H9 (cell line): Measurements from ENCODE around the gene BLVRB. TPM values are rescaled to one million over a fixed set of nuclear protein-coding genes. Genes with fewer than 3 reads are reported as not detected.

Source experiments
- DNase-seq: peaks from one replicate; pipeline ENCODE4 v3.0.0-alpha.2; 2017
- H2AFZ ChIP-seq: one replicate; pipeline ENCODE4 v1.6.1; 2013; ENCODE audit warnings: mild to moderate bottlenecking, low read length, control low read depth, moderate library complexity
- H2AK5ac ChIP-seq: 2 replicates; pipeline ENCODE4 v1.6.1; 2013; ENCODE audit warnings: low read length, control low read depth, mixed read lengths; ENCODE audit not compliant: insufficient read length
- H2BK120ac ChIP-seq: one replicate; pipeline ENCODE4 v1.6.1; 2013; ENCODE audit warnings: low read depth, mild to moderate bottlenecking, low read length, control low read depth, inconsistent platforms; ENCODE audit not compliant: poor library complexity, severe bottlenecking
- H2BK12ac ChIP-seq: 2 replicates; pipeline ENCODE4 v1.6.1; 2013; ENCODE audit warnings: low read length, control low read depth, mixed read lengths, low read depth; ENCODE audit not compliant: insufficient read length
- H2BK15ac ChIP-seq: 2 replicates; pipeline ENCODE4 v1.6.1; 2013; ENCODE audit warnings: low read depth, low read length, control low read depth
- H2BK20ac ChIP-seq: one replicate; pipeline ENCODE4 v1.6.1; 2013; ENCODE audit warnings: low read depth, mild to moderate bottlenecking, low read length, control low read depth, inconsistent platforms; ENCODE audit not compliant: poor library complexity, severe bottlenecking
- H2BK5ac ChIP-seq: 2 replicates; pipeline ENCODE4 v1.6.1; 2013; ENCODE audit warnings: low read length, control low read depth, mixed read lengths; ENCODE audit not compliant: insufficient read length
- H3K14ac ChIP-seq: 2 replicates; pipeline ENCODE4 v1.6.1; 2013; ENCODE audit warnings: low read length, control low read depth; ENCODE audit not compliant: insufficient read depth
- H3K18ac ChIP-seq: 2 replicates; pipeline ENCODE4 v1.6.1; 2013; ENCODE audit warnings: low read depth, mild to moderate bottlenecking, mixed read lengths, low read length, control low read depth; ENCODE audit not compliant: insufficient read length
- H3K23ac ChIP-seq: 2 replicates; pipeline ENCODE4 v1.6.1; 2013; ENCODE audit warnings: low read length, control low read depth, mixed read lengths, low read depth; ENCODE audit not compliant: insufficient read length
- H3K23me2 ChIP-seq: 2 replicates; pipeline ENCODE4 v1.6.1; 2013; ENCODE audit warnings: low read depth, mild to moderate bottlenecking, mixed read lengths, low read length, control low read depth; ENCODE audit not compliant: insufficient read length, poor library complexity, severe bottlenecking
- H3K27ac ChIP-seq: 2 replicates; pipeline ENCODE4 v1.5.1; 2013; ENCODE audit warnings: low read length, control low read depth, mixed read lengths, low read depth; ENCODE audit not compliant: insufficient read length
- H3K27me3 ChIP-seq: 2 replicates; pipeline ENCODE4 v1.6.1; 2013; ENCODE audit warnings: low read length, control low read depth, inconsistent platforms; ENCODE audit not compliant: insufficient read depth
- H3K4ac ChIP-seq: 2 replicates; pipeline ENCODE4 v1.6.1; 2013; ENCODE audit warnings: low read depth, mild to moderate bottlenecking, control low read depth, inconsistent platforms, low read length, moderate library complexity
- H3K4me1 ChIP-seq: 2 replicates; pipeline ENCODE4 v1.6.1; 2013; ENCODE audit warnings: low read length, control low read depth, inconsistent platforms; ENCODE audit not compliant: insufficient read depth
- H3K4me2 ChIP-seq: 2 replicates; pipeline ENCODE4 v1.6.1; 2013; ENCODE audit warnings: low read length, control low read depth, mixed read lengths; ENCODE audit not compliant: insufficient read length, insufficient read depth
- H3K56ac ChIP-seq: 2 replicates; pipeline ENCODE4 v1.6.1; 2013; ENCODE audit warnings: low read depth, mild to moderate bottlenecking, mixed read lengths, low read length, control low read depth; ENCODE audit not compliant: insufficient read length
- H3K79me1 ChIP-seq: 2 replicates; pipeline ENCODE4 v1.6.1; 2013; ENCODE audit warnings: low read depth, mild to moderate bottlenecking, moderate library complexity, low read length, control low read depth, inconsistent platforms; ENCODE audit not compliant: insufficient read depth, poor library complexity, severe bottlenecking
- H3K79me2 ChIP-seq: 2 replicates; pipeline ENCODE4 v1.6.1; 2013; ENCODE audit warnings: low read length, control low read depth, inconsistent platforms; ENCODE audit not compliant: insufficient read depth
- H3K9ac ChIP-seq: 2 replicates; pipeline ENCODE4 v1.6.1; 2013; ENCODE audit warnings: low read length, control low read depth, mixed read lengths; ENCODE audit not compliant: insufficient read length; ENCODE audit errors: extremely low read depth
- H3K9me3 ChIP-seq: one replicate; pipeline ENCODE4 v1.6.1; 2013; ENCODE audit warnings: low read depth, low read length, inconsistent platforms; ENCODE audit not compliant: control insufficient read depth
- H3T11ph ChIP-seq: one replicate; pipeline ENCODE4 v1.6.1; 2013; ENCODE audit warnings: mild to moderate bottlenecking, low read length, control low read depth, inconsistent platforms
- H4K20me1 ChIP-seq: one replicate; pipeline ENCODE4 v1.6.1; 2013; ENCODE audit not compliant: control insufficient read depth, insufficient read length, insufficient read depth
- H4K5ac ChIP-seq: 2 replicates; pipeline ENCODE4 v1.6.1; 2013; ENCODE audit warnings: low read depth, mild to moderate bottlenecking, mixed read lengths, low read length, control low read depth; ENCODE audit not compliant: insufficient read length
- H4K8ac ChIP-seq: replicated peaks from 2 replicates; pipeline ENCODE4 v1.6.1; 2013; ENCODE audit warnings: low read length, control low read depth, mixed read lengths, low read depth; ENCODE audit not compliant: insufficient read length
- H4K91ac ChIP-seq: 2 replicates; pipeline ENCODE4 v1.6.1; 2013; ENCODE audit warnings: low read depth, mild to moderate bottlenecking, moderate library complexity, mixed read lengths, low read length, control low read depth; ENCODE audit not compliant: insufficient read length
- H3K27ac Mint-ChIP-seq, 3 experiments: 2 replicates in 2 of 3; 3 replicates in 1 of 3; pipeline ENCODE4 v1.8.0; 2020 to 2021; ENCODE audit warnings: mixed read lengths in 3 of 3, mild to moderate bottlenecking in 1 of 3, moderate library complexity in 1 of 3
- H3K27me3 Mint-ChIP-seq: 2 replicates; pipeline ENCODE4 v1.8.0; 2021; ENCODE audit warnings: low read depth, mild to moderate bottlenecking, moderate library complexity, mixed read lengths
- H3K36me3 Mint-ChIP-seq, 3 experiments: 2 replicates in 2 of 3; 3 replicates in 1 of 3; pipeline ENCODE4 v1.8.0; 2020 to 2021; ENCODE audit warnings: low read depth in 3 of 3, mixed read lengths in 3 of 3; ENCODE audit not compliant: insufficient read depth in 1 of 3
- H3K4me1 Mint-ChIP-seq, 2 experiments: 2 replicates each; pipeline ENCODE4 v1.8.0; 2020; ENCODE audit warnings: mixed read lengths in 2 of 2
- H3K4me3 Mint-ChIP-seq, 2 experiments: 2 replicates in 1 of 2; 3 replicates in 1 of 2; pipeline ENCODE4 v1.8.0; 2020 to 2021; ENCODE audit warnings: mild to moderate bottlenecking in 2 of 2, mixed read lengths in 2 of 2, moderate library complexity in 1 of 2
- H3K9me3 Mint-ChIP-seq, 2 experiments: 2 replicates in 1 of 2; 3 replicates in 1 of 2; pipeline ENCODE4 v1.8.0; 2020; ENCODE audit warnings: mild to moderate bottlenecking in 2 of 2, mixed read lengths in 2 of 2, moderate library complexity in 1 of 2
- WGBS: extraction: QIAGEN DNeasy Blood & Tissue Kit; methylation state at CpG from one replicate; pipeline ENCODE4 v1.1.7; 2013; ENCODE audit warnings: missing lambda C conversion rate, low lambda C conversion rate, mixed read lengths; ENCODE audit not compliant: insufficient read length; ENCODE audit errors: extremely low coverage; 5-methylcytosine and 5-hydroxymethylcytosine counted together
- total RNA-seq: library from RNA; stranded (reverse); gene quantifications from 2 replicates; pipeline ENCODE4 v1.2.1, GENCODE V29; 2021
- TF ChIP-seq, protein P1 (sequence below): fragments of 200-600 bp; sonication (generic); conservative IDR thresholded peaks from 3 replicates; pipeline ENCODE4 v1.8.0; 2021; ENCODE audit warnings: antibody characterized with exemption, mild to moderate bottlenecking

BLVRB gene
- total RNA-seq, 1 experiment from 2014 or later = 27.9 TPM

GRCh38 chr19:40507892-40508291 lies 42.3 kb upstream of the BLVRB start:
- no peak overlapping the region for H3K4me2 ChIP-seq
- H3K18ac ChIP-seq = no peak overlapping the region
- H3K4ac ChIP-seq = no peak overlapping the region
- H3K14ac ChIP-seq = no peak overlapping the region
- WGBS = no CpG with 5 or more reads among the region's 2 CpGs
- H2BK12ac ChIP-seq = no peak overlapping the region
- H3K27ac Mint-ChIP-seq = no peak overlapping the region
- no peaks in the 10 kb centered on the region for H3K36me3 Mint-ChIP-seq
- peaks cover 3 to 4% of the 10 kb centered on the region in 2 experiments; a peak in 2 of 5 replicates for H3K9me3 Mint-ChIP-seq
- H3K56ac ChIP-seq = no peak overlapping the region
- no peaks in the 10 kb centered on the region for H3K23me2 ChIP-seq
- peaks cover 3 to 7% of the 10 kb centered on the region in 2 experiments; a peak in 2 of 4 replicates for H3K4me1 Mint-ChIP-seq
- H2BK15ac ChIP-seq = no peak overlapping the region
- H2AFZ ChIP-seq = no peak overlapping the region
- H2AK5ac ChIP-seq = no peak overlapping the region
- no peak overlapping the region for H4K5ac ChIP-seq
- TF ChIP-seq, protein P1, sequence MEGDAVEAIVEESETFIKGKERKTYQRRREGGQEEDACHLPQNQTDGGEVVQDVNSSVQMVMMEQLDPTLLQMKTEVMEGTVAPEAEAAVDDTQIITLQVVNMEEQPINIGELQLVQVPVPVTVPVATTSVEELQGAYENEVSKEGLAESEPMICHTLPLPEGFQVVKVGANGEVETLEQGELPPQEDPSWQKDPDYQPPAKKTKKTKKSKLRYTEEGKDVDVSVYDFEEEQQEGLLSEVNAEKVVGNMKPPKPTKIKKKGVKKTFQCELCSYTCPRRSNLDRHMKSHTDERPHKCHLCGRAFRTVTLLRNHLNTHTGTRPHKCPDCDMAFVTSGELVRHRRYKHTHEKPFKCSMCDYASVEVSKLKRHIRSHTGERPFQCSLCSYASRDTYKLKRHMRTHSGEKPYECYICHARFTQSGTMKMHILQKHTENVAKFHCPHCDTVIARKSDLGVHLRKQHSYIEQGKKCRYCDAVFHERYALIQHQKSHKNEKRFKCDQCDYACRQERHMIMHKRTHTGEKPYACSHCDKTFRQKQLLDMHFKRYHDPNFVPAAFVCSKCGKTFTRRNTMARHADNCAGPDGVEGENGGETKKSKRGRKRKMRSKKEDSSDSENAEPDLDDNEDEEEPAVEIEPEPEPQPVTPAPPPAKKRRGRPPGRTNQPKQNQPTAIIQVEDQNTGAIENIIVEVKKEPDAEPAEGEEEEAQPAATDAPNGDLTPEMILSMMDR = no peak
- H3K9me3 ChIP-seq = no peaks in the 10 kb centered on the region
- peaks cover 13% of the 10 kb centered on the region; the same call in 1 of the 2 replicates for H3K27me3 ChIP-seq
- H3K9ac ChIP-seq = no peak overlapping the region
- H2BK120ac ChIP-seq = no peak overlapping the region
- H4K20me1 ChIP-seq = no peaks in the 10 kb centered on the region
- H4K8ac ChIP-seq = no peak overlapping the region
- no peak overlapping the region for H3K23ac ChIP-seq
- H3K79me2 ChIP-seq = no peaks in the 10 kb centered on the region
- peaks cover 85% of the 10 kb centered on the region for H3K27me3 Mint-ChIP-seq
- no peak overlapping the region for H2BK5ac ChIP-seq
- 0 out of 2 replicates have a peak, but pooled peaks cover 2% of the 10 kb centered on the region for H3K4me1 ChIP-seq
- no peak overlapping the region for H3T11ph ChIP-seq
- peak; percentile 49 for DNase-seq
- no peaks in the 10 kb centered on the region for H3K79me1 ChIP-seq
- H3K27ac ChIP-seq = no peak overlapping the region
- H3K4me3 Mint-ChIP-seq = no peak overlapping the region
- H2BK20ac ChIP-seq = no peak overlapping the region
- no peak overlapping the region for H4K91ac ChIP-seq
